ENCODE measurements around the gene RICTOR. TPM values are rescaled to one million over a fixed set of nuclear protein-coding genes. Genes with fewer than 3 reads are reported as not detected.
A peak's percentile ranks its signal among the peaks of the same experiment; 100 is the strongest.

The RICTOR gene
- total and polyA plus RNA-seq, 2 donors (not counting 3 experiments of a cell fraction or from before 2014, with no cell fraction given), result 9.2 to 38.0 TPM

DNA sequence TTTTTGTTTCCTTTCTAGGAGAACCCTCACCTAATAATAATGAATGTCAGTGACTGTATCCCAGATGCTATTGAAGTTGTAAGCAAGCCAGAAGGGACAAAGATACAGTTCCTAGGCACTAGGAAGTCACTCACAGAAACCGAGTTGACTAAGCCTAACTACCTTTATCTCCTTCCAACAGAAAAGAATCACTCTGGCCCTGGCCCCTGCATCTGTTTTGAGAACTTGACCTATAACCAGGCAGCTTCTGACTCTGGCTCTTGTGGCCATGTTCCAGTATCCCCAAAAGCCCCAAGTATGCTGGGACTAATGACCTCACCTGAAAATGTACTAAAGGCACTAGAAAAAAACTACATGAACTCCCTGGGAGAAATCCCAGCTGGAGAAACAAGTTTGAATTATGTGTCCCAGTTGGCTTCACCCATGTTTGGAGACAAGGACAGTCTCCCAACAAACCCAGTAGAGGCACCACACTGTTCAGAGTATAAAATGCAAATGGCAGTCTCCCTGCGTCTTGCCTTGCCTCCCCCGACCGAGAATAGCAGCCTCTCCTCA is 141.3 kb downstream of the RICTOR start:
- TF ChIP-seq POLR2AphosphoS5 (IDR thresholded peaks at IDR 0.05; ENCODE audit: insufficient read depth, low read depth, low read length) (no peak), POLR2A (IDR thresholded peaks at IDR 0.05; ENCODE audit: low read depth, low read length) (no peak)
- dilution Hi-C loops (cut with MboI; ENCODE audit: extremely low pct_ligation_motif_present, low sequenced_read_pairs) (no loop called here), intact Hi-C loops (cut with micrococcal nuclease) (no loop called here)
- Histone ChIP-seq H4K20me1 (replicated peaks; ENCODE audit: control insufficient read depth, extremely low read depth, insufficient read depth, low read length) (no peaks in the 10 kb centered on the region), H3K79me2 (ENCODE audit: control insufficient read depth, insufficient read depth, low read length) (no peaks in the 10 kb centered on the region), H3K27me3 (ENCODE audit: control insufficient read depth in 2 of 2, insufficient read depth in 2 of 2, low read length in 2 of 2) (no peaks in the 10 kb centered on the region), H3K36me3 (ENCODE audit: control insufficient read depth in 2 of 2, extremely low read depth in 1 of 2, insufficient read depth in 2 of 2, low read length in 2 of 2) (no peaks in the 10 kb centered on the region), H3K9ac (replicated peaks; ENCODE audit: extremely low read depth, insufficient read depth, low read length) (no peak overlapping the region), H3K27ac (ENCODE audit: insufficient read depth, low read depth, low read length) (no peak overlapping the region), H3K9me1 (replicated peaks; ENCODE audit: control insufficient read depth, extremely low read depth, insufficient read depth, low read length) (no peaks in the 10 kb centered on the region), H3K9me3 (replicated peaks; ENCODE audit: control insufficient read depth, insufficient read depth, low read length) (no peaks in the 10 kb centered on the region), H3K4me1 (ENCODE audit: control insufficient read depth, extremely low read depth, insufficient read depth, low read length) (no peaks in the 10 kb centered on the region), H3K4me2 (ENCODE audit: insufficient read depth, low read length) (no peak overlapping the region), H3K4me3 (replicated peaks in 1 of 3; ENCODE audit: insufficient read depth in 1 of 3, low read depth in 1 of 3, low read length in 3 of 3) (no peak overlapping the region), H2AFZ (ENCODE audit: low read depth, low read length) (no peak overlapping the region)
- no TSS peak for BruUV-seq (replicated peaks)
- no peak for FAIRE-seq
- ChIA-PET CTCF (interaction anchor here (1.1 to 1.5 kb wide), 3 partner anchors 9 to 148 kb away, joined by 3 read pairs; no protein-coding TSS in a partner anchor), POLR2A (no interaction called here)
- DNase-seq (ENCODE audit: low read depth, low spot score), result no peak

GRCh38 chr5:38931731-38932130 is 142.5 kb downstream of the RICTOR start:
- TF ChIP-seq EZH2 (IDR thresholded peaks at IDR 0.05; ENCODE audit: borderline replicate concordance, low read depth, low read length, severe bottlenecking), result no peak
- TF ChIP-seq FOS (IDR thresholded peaks at IDR 0.05; ENCODE audit: borderline replicate concordance, insufficient read depth, low read length), result peak; percentile 27
- H3K4me2 ChIP-seq (ENCODE audit: insufficient read depth, low read length), result no peak overlapping the region
- no peak overlapping the region for H2AFZ ChIP-seq (ENCODE audit: low read depth, low read length)
- dilution Hi-C loops (cut with MboI; ENCODE audit: extremely low pct_ligation_motif_present, low sequenced_read_pairs), result no loop called here
- BruUV-seq (replicated peaks), result no TSS peak
- no peaks in the 10 kb centered on the region for H3K9me1 ChIP-seq (replicated peaks; ENCODE audit: control insufficient read depth, extremely low read depth, insufficient read depth, low read length)
- DNase-seq (ENCODE audit: low read depth, low spot score), result no peak
- intact Hi-C loops (cut with micrococcal nuclease), result no loop called here
- no peaks in the 10 kb centered on the region for H4K20me1 ChIP-seq (replicated peaks; ENCODE audit: control insufficient read depth, extremely low read depth, insufficient read depth, low read length)
- ChIA-PET POLR2A (no interaction called here), CTCF (interaction anchor here (1.8 kb wide), 1 partner anchor 9 kb away, joined by 5 read pairs; no protein-coding TSS in a partner anchor)
- no peaks in the 10 kb centered on the region for H3K4me1 ChIP-seq (ENCODE audit: control insufficient read depth, extremely low read depth, insufficient read depth, low read length)
- no peaks in the 10 kb centered on the region for H3K9me3 ChIP-seq (replicated peaks; ENCODE audit: control insufficient read depth, insufficient read depth, low read length)
- no peaks in the 10 kb centered on the region for H3K27me3 ChIP-seq (ENCODE audit: control insufficient read depth in 2 of 2, insufficient read depth in 2 of 2, low read length in 2 of 2)
- no peaks in the 10 kb centered on the region for H3K79me2 ChIP-seq (ENCODE audit: control insufficient read depth, insufficient read depth, low read length)
- H3K36me3 ChIP-seq (ENCODE audit: control insufficient read depth in 2 of 2, extremely low read depth in 1 of 2, insufficient read depth in 2 of 2, low read length in 2 of 2), result no peaks in the 10 kb centered on the region
- no peak overlapping the region for H3K4me3 ChIP-seq (replicated peaks in 1 of 3; ENCODE audit: insufficient read depth in 1 of 3, low read depth in 1 of 3, low read length in 3 of 3)
- no peak overlapping the region for H3K9ac ChIP-seq (replicated peaks; ENCODE audit: extremely low read depth, insufficient read depth, low read length)
- no peak for FAIRE-seq
- no peak overlapping the region for H3K27ac ChIP-seq (ENCODE audit: insufficient read depth, low read depth, low read length)
